WI38 (cell line): Measurements from ENCODE around the gene CALHM4.

Experiments
- H3K4me3 ChIP-seq: 2 replicates; pipeline ENCODE4 v1.5.1; 2011; ENCODE audit warnings: low read depth, mild to moderate bottlenecking, control low read depth, low read length
- CTCF ChIP-seq: IDR thresholded peaks from 2 replicates; pipeline ENCODE4 v1.5.1; 2012; ENCODE audit warnings: low read depth, mild to moderate bottlenecking, control low read depth, low read length

The CALHM4 gene

GRCh38 chr6:116529466-116530290 is 23.9 kb upstream of the CALHM4 start:
- H3K4me3 ChIP-seq: no peak overlapping the region
- no peak for TF ChIP-seq CTCF

- no peak overlapping the region for H3K4me3 ChIP-seq
Measured at GRCh38 chr6:116530436-116530835, 23.1 kb upstream of the CALHM4 start.

GRCh38 chr6:116531675-116532570 is 21.6 kb upstream of the CALHM4 start:
- H3K4me3 ChIP-seq: no peak overlapping the region
- peak; percentile 43; the same call in 1 of the 2 replicates for TF ChIP-seq CTCF

More at GRCh38 chr6:116530436-116530835, 23.1 kb upstream of the CALHM4 start:
- TF ChIP-seq CTCF: no peak

GRCh38 chr6:116533233-116533957 is 20.2 kb upstream of the CALHM4 start:
- H3K4me3 ChIP-seq: no peak overlapping the region
- no peak for TF ChIP-seq CTCF

GRCh38 chr6:116535109-116535508 is 18.4 kb upstream of the CALHM4 start:
- no peak overlapping the region for H3K4me3 ChIP-seq
- TF ChIP-seq CTCF: no peak

- TF ChIP-seq CTCF: peak; percentile 36; the same call in 1 of the 2 replicates
- H3K4me3 ChIP-seq: no peak overlapping the region
Measured at GRCh38 chr6:116536216-116536621, 17.3 kb upstream of the CALHM4 start.
